Measurements from ENCODE around the gene PITPNB. TPM values are rescaled to one million over a fixed set of nuclear protein-coding genes. Genes with fewer than 3 reads are reported as not detected.

PITPNB gene
- total RNA-seq, 3 donors from 2014 or later = 42.5 to 130 (median 47.4) TPM

DNA sequence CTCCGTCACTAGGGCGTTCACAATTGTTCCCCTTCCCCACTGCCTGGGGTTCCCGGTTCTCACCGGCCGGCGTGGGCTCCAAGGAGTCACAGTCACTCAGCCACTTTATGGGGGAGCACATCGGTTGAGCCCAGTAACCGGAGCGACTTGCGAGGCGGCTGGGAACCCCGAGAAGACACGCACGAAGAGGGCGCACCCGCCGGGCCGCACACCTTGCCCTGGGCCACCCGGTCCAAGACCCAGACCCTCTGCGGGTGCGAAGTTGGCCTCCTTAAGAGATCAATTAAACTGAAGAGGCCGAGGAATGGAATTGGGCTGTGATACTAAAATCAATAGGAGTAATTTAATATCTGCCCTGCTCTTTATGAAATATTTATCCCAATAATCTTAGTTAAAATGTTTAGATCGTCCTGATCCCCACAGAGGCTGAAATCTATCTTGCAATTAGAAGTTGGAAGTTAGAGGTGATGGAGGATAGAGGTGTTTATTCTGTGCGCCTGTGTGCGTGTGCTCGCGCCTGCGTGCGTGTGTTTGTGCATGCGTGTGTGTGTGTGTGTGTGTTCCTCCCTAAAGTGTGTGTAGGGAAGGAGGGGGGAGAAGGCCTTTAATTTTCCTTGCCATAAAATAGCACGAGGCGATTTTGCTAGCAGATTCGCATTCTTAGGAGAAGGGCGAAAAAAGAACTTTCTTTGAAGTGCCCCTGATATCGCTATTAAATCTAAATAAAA, 116.5 kb downstream of the PITPNB start:
- H3K36me3 ChIP-seq (ENCODE audit: low read depth) = no peaks in the 10 kb centered on the region
- DNase-seq = no peak
- ATAC-seq = no peak
- no peaks in the 10 kb centered on the region for H3K9me3 ChIP-seq
- TF ChIP-seq, protein P1, sequence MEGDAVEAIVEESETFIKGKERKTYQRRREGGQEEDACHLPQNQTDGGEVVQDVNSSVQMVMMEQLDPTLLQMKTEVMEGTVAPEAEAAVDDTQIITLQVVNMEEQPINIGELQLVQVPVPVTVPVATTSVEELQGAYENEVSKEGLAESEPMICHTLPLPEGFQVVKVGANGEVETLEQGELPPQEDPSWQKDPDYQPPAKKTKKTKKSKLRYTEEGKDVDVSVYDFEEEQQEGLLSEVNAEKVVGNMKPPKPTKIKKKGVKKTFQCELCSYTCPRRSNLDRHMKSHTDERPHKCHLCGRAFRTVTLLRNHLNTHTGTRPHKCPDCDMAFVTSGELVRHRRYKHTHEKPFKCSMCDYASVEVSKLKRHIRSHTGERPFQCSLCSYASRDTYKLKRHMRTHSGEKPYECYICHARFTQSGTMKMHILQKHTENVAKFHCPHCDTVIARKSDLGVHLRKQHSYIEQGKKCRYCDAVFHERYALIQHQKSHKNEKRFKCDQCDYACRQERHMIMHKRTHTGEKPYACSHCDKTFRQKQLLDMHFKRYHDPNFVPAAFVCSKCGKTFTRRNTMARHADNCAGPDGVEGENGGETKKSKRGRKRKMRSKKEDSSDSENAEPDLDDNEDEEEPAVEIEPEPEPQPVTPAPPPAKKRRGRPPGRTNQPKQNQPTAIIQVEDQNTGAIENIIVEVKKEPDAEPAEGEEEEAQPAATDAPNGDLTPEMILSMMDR (IDR thresholded peaks at IDR 0.05) = no peak
- intact Hi-C loops (cut with DNase I, micrococcal nuclease) = loop anchor here (5.0 to 10.0 kb wide), 2 partner anchors 405 to 1048 kb away; no protein-coding TSS in a partner anchor
- no peak overlapping the region for H3K4me3 ChIP-seq
- H3K4me1 ChIP-seq (ENCODE audit: low read depth) = peaks cover 10% of the 10 kb centered on the region

Small RNAs within 50 kb of the gene (microRNA-seq; reads per million reads assigned to microRNA genes)
- gene MIR3199-1 (not detected), gene MIR3199-2 (not detected)

Other genes with a start within 250 kb of the PITPNB start
- gene MN1, start 117.5 kb downstream of the PITPNB start, total RNA-seq = 1 to 10 TPM in 2 of 3 donors, under 1 TPM in 1; 0.49 to 7.6 (median 1.8) TPM

All from mucosa of descending colon (tissue), 3 donors.